ENCODE measurements around the gene SLC2A5. TPM values are rescaled to one million over a fixed set of nuclear protein-coding genes. Genes with fewer than 3 reads are reported as not detected.
"Not testable (repeated sequence)": the region's sequence is repeated elsewhere in the genome, so short reads cannot be mapped to it uniquely, and the experiment has no call there.

The SLC2A5 gene
- total RNA-seq, 1 donor from 2014 or later = 8.1 TPM

DNA sequence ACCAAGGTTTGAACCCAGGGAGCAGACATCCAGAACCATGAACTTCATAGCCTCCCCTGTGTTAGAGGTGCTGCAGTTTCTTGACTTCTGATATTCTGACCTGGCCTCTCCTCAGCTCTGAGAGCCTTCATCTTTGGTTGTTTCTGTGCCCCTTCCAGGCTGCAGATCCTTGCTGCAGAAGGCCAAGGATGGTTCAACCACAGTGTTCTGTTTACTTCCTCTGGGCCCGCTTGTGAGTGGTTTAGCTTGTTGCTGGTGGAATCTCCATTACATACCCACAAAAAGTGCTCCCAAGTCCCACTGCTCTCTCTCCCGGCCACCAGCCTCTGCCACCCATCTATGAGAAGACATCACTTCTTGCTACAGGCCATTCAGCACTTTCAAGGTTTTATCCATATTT, 34.2 kb downstream of the SLC2A5 start:
- DNase-seq (ENCODE audit: extremely low spot score in 2 of 2) = no peak
- no peaks in the 10 kb centered on the region for H3K4me1 ChIP-seq
- peaks cover 5% of the 10 kb centered on the region for H3K9me3 ChIP-seq

DNA sequence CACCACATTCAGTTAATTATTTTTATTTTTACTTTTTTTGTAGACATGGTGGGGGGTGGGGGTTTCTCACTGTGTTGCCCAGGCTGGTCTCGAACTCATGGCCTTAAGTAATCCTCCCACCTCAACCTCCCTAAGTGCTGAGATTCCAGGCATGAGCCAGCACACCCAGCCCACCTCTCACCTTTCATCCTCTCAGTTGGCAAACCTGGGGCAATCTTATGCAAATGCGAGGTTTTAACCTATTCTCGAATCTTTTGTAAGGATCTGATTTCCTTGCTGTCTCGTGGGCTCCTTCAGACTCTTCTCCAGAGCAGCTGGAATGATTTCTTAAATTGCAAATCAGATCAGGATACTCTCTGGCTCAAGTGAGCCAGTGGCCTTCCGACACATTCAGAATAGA, 36.1 kb downstream of the SLC2A5 start:
- TF ChIP-seq POLR2AphosphoS5 (IDR thresholded peaks at IDR 0.05; ENCODE audit: insufficient read depth in 1 of 2, low read depth in 1 of 2) (no peak), POLR2A (IDR thresholded peaks at IDR 0.05) (no peak)
- TF ChIP-seq, protein P1, sequence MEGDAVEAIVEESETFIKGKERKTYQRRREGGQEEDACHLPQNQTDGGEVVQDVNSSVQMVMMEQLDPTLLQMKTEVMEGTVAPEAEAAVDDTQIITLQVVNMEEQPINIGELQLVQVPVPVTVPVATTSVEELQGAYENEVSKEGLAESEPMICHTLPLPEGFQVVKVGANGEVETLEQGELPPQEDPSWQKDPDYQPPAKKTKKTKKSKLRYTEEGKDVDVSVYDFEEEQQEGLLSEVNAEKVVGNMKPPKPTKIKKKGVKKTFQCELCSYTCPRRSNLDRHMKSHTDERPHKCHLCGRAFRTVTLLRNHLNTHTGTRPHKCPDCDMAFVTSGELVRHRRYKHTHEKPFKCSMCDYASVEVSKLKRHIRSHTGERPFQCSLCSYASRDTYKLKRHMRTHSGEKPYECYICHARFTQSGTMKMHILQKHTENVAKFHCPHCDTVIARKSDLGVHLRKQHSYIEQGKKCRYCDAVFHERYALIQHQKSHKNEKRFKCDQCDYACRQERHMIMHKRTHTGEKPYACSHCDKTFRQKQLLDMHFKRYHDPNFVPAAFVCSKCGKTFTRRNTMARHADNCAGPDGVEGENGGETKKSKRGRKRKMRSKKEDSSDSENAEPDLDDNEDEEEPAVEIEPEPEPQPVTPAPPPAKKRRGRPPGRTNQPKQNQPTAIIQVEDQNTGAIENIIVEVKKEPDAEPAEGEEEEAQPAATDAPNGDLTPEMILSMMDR (IDR thresholded peaks at IDR 0.05) = no peak
- H3K4me3 ChIP-seq = no peak overlapping the region

More for the DNA sequence above, 34.2 kb downstream of the SLC2A5 start:
- no peaks in the 10 kb centered on the region for H3K36me3 ChIP-seq
- intact Hi-C loops (cut with DNase I) = no loop called here
- TF ChIP-seq, protein P1 (IDR thresholded peaks at IDR 0.05) = no peak
- TF ChIP-seq POLR2A (IDR thresholded peaks at IDR 0.05) (no peak), POLR2AphosphoS5 (IDR thresholded peaks at IDR 0.05; ENCODE audit: insufficient read depth in 1 of 2, low read depth in 1 of 2) (no peak)
- no peak overlapping the region for H3K27ac ChIP-seq
- H3K27me3 ChIP-seq = no peaks in the 10 kb centered on the region
- H3K4me3 ChIP-seq = no peak overlapping the region

DNA sequence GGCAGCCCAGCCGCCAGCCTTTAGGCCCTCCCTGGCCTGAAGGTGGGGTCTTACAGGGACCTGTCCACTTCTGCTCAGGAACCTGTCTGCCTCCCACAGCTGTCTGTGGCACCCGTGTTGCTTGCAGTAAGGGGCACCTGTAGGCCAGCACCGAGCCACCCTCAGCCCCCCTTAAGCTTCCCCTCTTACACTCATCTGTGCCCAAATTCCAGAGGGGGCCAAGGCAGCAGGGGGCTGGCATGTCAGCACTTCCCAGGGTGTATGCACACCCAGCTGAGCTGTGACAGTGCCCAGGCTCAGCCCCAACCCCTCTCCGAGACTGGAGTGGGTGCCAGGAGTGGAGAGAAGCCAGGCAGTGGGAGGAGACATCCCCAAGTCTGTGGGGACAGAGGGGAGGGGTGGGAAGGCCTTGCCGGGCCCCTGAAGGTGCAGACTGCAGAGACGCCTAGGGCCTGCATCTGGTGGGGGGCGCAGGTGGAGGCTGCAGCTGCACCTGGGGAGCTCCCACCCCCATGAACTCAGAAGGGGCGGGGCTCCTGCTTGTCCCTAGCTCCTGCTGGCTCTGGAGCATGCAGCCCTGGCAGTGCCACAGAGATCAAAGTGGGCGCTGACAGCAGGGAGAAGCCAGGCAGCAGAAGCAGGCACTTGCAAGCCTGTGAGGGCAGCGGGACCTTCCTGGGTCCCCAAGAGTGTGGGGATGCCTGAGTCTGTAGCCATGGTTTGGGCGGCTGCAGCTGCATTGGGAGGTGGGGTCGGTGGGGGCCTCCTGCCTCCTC, 37.8 kb downstream of the SLC2A5 start:
- no peak for DNase-seq (ENCODE audit: extremely low spot score in 2 of 2)
- intact Hi-C loops (cut with DNase I) = no loop called here
- TF ChIP-seq POLR2A (IDR thresholded peaks at IDR 0.05) (no peak), POLR2AphosphoS5 (IDR thresholded peaks at IDR 0.05; ENCODE audit: insufficient read depth in 1 of 2, low read depth in 1 of 2) (no peak)
- TF ChIP-seq, protein P1 (IDR thresholded peaks at IDR 0.05) = no peak
- H3K27ac ChIP-seq = no peak overlapping the region
- H3K9me3 ChIP-seq = peaks cover 5% of the 10 kb centered on the region
- H3K4me3 ChIP-seq = no peak overlapping the region
- no peaks in the 10 kb centered on the region for H3K4me1 ChIP-seq
- H3K27me3 ChIP-seq = no peaks in the 10 kb centered on the region
- no peaks in the 10 kb centered on the region for H3K36me3 ChIP-seq

More for the DNA sequence above, 36.1 kb downstream of the SLC2A5 start:
- no peaks in the 10 kb centered on the region for H3K27me3 ChIP-seq
- no peaks in the 10 kb centered on the region for H3K36me3 ChIP-seq
- DNase-seq (ENCODE audit: extremely low spot score in 2 of 2) = no peak
- H3K4me1 ChIP-seq = no peaks in the 10 kb centered on the region
- intact Hi-C loops (cut with DNase I) = no loop called here
- H3K27ac ChIP-seq = no peak overlapping the region
- peaks cover 5% of the 10 kb centered on the region for H3K9me3 ChIP-seq

DNA sequence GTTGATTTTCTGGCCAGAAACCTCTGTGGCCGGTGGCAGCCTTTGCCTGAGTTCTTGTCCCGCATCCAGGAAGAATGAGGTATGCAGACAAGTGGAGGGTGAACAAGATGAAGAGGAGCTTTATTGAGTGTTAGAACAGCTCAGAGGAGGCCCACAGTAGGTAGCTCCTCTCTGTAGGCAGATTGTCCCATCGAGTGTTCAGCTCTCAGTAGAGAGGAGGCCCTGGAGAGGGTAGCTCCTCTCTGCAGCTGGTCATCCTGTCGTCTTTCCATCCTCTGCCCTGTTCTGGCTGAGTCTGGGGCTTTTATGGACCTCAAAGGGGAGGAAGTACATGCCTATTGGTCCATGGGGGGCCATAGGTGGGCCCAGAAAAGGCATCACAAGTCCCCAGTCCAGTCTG, 38.4 kb downstream of the SLC2A5 start:
- H3K9me3 ChIP-seq; H3K27ac ChIP-seq; H3K27me3 ChIP-seq; H3K4me1 ChIP-seq; H3K36me3 ChIP-seq; intact Hi-C loops (cut with DNase I); DNase-seq (ENCODE audit: extremely low spot score in 2 of 2); H3K4me3 ChIP-seq: not testable (repeated sequence)

DNA sequence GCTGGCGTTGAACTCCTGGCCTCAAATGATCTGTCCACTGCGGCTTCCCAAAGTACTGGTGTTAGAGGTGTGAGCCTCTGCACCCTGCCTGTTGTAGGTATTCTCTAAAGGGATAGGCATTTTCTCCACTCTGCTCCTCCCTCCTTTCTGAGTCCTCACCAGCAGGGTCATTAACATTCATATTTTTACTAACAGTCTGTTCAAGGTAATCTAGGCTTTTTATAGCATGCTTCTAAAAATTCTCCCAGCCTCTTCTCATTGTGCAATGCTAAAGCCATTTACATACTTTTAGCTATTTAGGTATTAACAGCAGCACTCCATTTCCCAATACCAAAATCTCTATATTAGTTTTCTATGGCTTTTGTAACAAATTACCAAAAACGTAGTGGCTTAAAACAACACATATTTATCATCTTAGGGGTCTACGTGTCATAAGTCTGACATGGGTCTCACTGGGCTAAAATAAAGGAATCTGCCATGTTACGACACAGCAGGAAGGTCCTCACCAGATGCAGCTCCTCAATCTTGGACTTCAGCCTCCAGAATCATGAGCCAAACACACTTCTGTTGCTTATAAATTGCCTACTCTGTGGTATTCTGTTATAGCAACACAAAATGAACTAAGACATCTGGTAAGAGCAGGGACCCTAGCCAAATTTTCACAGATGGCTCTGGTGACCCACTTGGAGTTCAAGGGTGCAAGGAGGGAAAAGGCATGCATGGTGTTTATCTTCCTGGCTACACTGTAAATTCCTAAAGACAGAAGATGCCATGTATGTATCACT, 40.3 kb downstream of the SLC2A5 start:
- no peaks in the 10 kb centered on the region for H3K36me3 ChIP-seq
- no peaks in the 10 kb centered on the region for H3K9me3 ChIP-seq
- intact Hi-C loops (cut with DNase I) = no loop called here
- DNase-seq (ENCODE audit: extremely low spot score in 2 of 2) = no peak
- TF ChIP-seq POLR2AphosphoS5 (IDR thresholded peaks at IDR 0.05; ENCODE audit: insufficient read depth in 1 of 2, low read depth in 1 of 2) (no peak), POLR2A (IDR thresholded peaks at IDR 0.05) (no peak)
- TF ChIP-seq, protein P1 (IDR thresholded peaks at IDR 0.05) = no peak
- no peak overlapping the region for H3K27ac ChIP-seq
- no peaks in the 10 kb centered on the region for H3K4me1 ChIP-seq
- H3K27me3 ChIP-seq = no peaks in the 10 kb centered on the region
- no peak overlapping the region for H3K4me3 ChIP-seq
